ENCODE results near the gene XRCC3. TPM values are rescaled to one million over a fixed set of nuclear protein-coding genes. Genes with fewer than 3 reads are reported as not detected.

The XRCC3 gene
- total RNA-seq, 4 donors from 2014 or later = 9.5 to 14.7 (median 12.3) TPM

DNA sequence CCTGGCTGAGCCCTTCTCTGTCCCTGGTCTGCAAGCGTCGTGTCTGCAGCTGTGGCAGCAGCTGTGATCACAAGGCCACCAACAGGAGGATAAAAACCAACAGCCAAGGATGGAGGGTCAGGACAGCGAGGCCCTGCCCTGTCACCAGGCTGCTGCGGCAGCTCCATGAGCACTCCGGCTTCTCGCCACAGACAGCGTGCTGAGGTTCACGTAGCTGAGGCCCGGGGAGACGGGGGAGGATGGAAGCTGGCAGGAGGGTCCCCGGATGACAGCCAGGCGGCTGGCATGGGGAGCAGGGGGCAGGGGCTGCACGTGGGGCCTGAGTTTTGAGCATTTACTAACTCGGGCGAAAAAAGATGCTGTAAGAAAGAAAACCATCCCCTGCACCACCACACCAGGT is 5.4 kb downstream of the XRCC3 start:
- no peak overlapping the region for H3K4me3 ChIP-seq (ENCODE audit: low read depth, poor library complexity, severe bottlenecking)
- intact Hi-C loops (cut with DNase I; ENCODE audit: low total_unique reads) = loop anchor here (10.0 kb wide), 1 partner anchor 135 kb away; no protein-coding TSS in a partner anchor
- WGBS, 2 donors = 70 to 82% methylated on average over 14 to 15 of the region's 15 CpGs
- TF ChIP-seq CTCF (IDR thresholded peaks at IDR 0.05) = no peak
- no peak for TF ChIP-seq POLR2A (IDR thresholded peaks at IDR 0.05)
- no peak for DNase-seq (ENCODE audit: low spot score in 2 of 2)

DNA sequence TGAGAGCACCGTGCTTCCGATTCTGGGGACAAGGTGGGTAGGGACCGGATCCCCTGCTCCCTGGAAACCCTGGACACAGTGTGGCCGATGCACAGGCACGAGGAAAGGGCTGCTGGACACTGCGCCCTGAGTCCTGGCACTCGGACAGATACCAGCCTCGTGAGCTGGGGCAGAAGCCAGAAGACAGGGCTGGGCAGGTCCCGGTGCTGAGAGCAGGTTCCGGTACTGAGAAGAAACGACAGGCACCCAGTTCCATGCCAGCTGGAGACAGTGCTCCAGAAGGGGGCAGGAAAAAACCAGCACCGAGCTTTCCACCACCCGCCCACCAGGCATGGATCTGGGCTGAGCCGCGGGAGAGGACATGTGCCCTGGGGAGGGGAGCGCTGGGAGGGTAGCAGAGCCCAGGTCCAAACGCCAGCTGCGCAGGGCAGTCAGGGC is 6.5 kb downstream of the XRCC3 start:
- TF ChIP-seq POLR2A (IDR thresholded peaks at IDR 0.05) = no peak
- no peak for TF ChIP-seq CTCF (IDR thresholded peaks at IDR 0.05)
- DNase-seq (ENCODE audit: low spot score in 2 of 2) = no peak
- 39 to 43% methylated on average over 17 to 18 of the region's 18 CpGs for WGBS, 2 donors
- intact Hi-C loops (cut with DNase I; ENCODE audit: low total_unique reads) = loop anchor here (10.0 kb wide), 1 partner anchor 134 kb away; no protein-coding TSS in a partner anchor
- no peak overlapping the region for H3K4me3 ChIP-seq (ENCODE audit: low read depth, poor library complexity, severe bottlenecking)

DNA sequence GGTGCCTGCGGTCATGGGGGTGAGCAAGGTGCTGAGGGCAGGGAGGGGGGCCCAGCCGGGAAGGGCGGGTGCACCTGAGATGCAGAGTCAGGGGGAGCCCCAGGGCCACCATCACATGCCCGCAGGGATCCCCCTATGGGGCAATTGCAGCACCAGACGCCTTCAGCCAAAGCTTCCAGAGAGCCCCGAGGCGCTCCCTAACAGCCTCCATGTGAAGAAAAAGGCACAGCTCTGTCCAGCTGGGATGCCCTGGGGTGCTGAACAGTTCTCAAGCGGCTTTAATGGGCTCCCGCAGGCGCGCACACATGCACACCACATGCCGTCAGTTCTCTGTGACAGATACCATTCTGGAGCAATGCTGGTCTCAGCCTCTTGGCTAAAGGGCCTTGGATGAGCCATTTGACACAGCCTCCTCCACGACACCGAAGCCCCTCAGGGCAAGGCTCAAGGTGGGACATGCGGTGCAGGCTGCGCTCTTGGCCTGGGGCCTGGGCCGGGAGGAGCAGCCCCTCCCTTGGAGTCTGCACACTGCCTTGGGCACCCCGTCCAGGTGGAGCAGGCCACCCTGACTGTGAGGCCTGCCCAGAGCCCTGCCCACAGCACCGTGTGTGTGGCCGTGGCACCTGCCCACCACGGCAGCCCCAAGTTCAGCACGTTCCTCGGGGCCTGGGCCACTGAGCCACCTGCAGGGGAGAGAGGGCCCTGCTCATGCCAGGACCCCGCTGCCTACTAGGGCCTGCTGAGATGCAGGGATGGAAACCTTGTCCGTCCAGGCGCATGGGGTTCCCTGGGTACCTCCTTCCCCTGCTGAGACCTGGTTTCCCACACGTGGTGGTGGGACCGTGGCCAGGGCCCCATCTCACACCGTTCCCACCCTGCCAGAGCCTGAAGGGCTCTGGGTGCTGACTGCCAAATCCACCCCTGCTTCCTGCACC is 7.7 kb downstream of the XRCC3 start:
- DNase-seq (ENCODE audit: low spot score in 2 of 2) = no peak
- H3K4me3 ChIP-seq (ENCODE audit: low read depth, poor library complexity, severe bottlenecking) = no peak overlapping the region
- intact Hi-C loops (cut with DNase I; ENCODE audit: low total_unique reads) = loop anchor here (10.0 kb wide), 1 partner anchor 133 kb away; no protein-coding TSS in a partner anchor
- 57 to 59% methylated on average over 15 to 23 of the region's 29 CpGs for WGBS, 2 donors
- TF ChIP-seq CTCF (IDR thresholded peaks at IDR 0.05) (no peak), POLR2A (IDR thresholded peaks at IDR 0.05) (no peak)

GRCh38 chr14:103706551-103707328 is 8.5 kb downstream of the XRCC3 start:
- no peak for DNase-seq (ENCODE audit: low spot score in 2 of 2)
- no peak for TF ChIP-seq CTCF (IDR thresholded peaks at IDR 0.05)
- TF ChIP-seq POLR2A (IDR thresholded peaks at IDR 0.05) = no peak
- 85 to 92% methylated on average over 37 to 41 of the region's 41 CpGs for WGBS, 2 donors
- intact Hi-C loops (cut with DNase I; ENCODE audit: low total_unique reads) = loop anchor here (10.0 kb wide), 1 partner anchor 132 kb away; no protein-coding TSS in a partner anchor
- no peak overlapping the region for H3K4me3 ChIP-seq (ENCODE audit: low read depth, poor library complexity, severe bottlenecking)

DNA sequence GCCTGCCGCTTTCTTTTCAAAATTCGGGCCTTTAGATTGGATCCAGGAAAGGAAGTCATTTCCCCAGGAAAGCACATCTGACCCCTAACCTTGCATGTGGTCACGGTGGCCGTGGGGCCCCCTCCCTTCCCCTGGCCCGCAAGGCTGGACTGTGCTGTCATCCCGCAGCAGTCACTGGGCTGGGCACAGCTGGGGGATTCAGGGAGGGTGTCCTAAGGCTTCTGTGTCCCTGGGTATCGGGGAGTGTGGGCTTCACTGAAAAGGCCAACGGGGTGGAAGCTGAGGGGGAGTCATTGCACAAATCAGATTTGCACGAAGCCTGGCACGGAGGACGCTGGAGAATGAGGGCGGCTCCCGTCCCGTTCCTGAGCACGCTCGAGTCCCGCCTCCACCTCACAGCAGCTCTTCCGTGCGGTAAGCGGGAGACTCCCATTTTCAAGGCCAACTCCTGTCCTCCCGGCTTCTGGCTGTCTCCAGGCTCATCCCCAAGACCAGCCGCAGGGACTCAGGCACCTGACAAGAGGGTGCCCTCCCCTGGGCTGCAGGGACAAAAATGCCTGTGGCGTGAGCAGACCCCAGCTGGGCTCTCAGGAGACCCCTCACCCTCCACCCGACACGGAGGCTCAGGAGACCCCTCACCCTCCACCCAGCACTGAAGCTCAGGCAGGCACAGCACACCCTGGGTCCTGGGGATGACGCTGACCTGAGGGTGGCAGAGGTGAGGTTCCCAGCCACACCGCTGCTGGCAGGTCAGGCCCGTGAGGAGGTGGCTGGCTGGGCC is 9.6 kb downstream of the XRCC3 start:
- TF ChIP-seq POLR2A (IDR thresholded peaks at IDR 0.05) = no peak
- no peak for TF ChIP-seq CTCF (IDR thresholded peaks at IDR 0.05)
- intact Hi-C loops (cut with DNase I; ENCODE audit: low total_unique reads) = loop anchor here (10.0 kb wide), 1 partner anchor 131 kb away; no protein-coding TSS in a partner anchor
- 73 to 86% methylated on average over 22 to 28 of the region's 28 CpGs for WGBS, 2 donors
- no peak overlapping the region for H3K4me3 ChIP-seq (ENCODE audit: low read depth, poor library complexity, severe bottlenecking)
- DNase-seq (ENCODE audit: low spot score in 2 of 2) = no peak

Measured in lower leg skin (tissue), 4 donors.